Activated naive CD8-positive, alpha-beta T cell treated with anti-CD3 and anti-CD28 coated beads for 36 hours (primary cell): ENCODE data around the gene AAK1. TPM values are rescaled to one million over a fixed set of nuclear protein-coding genes. Genes with fewer than 3 reads are reported as not detected.
A peak's percentile ranks its signal among the peaks of the same experiment; 100 is the strongest.
"Not testable (repeated sequence)": the region's sequence is repeated elsewhere in the genome, so short reads cannot be mapped to it uniquely, and the experiment has no call there.

Experiments
- DNase-seq: peaks from one replicate; pipeline ENCODE4 v3.0.0; 2021
- H3K27ac Mint-ChIP-seq: one replicate; pipeline ENCODE4 v1.8.0; 2022; ENCODE audit warnings: mild to moderate bottlenecking, moderate library complexity, mixed read lengths
- H3K27me3 Mint-ChIP-seq: one replicate; pipeline ENCODE4 v1.8.0; 2022; ENCODE audit warnings: mild to moderate bottlenecking, mixed read lengths
- H3K36me3 Mint-ChIP-seq: one replicate; pipeline ENCODE4 v1.8.0; 2021; ENCODE audit warnings: mild to moderate bottlenecking, mixed read lengths
- H3K4me1 Mint-ChIP-seq: one replicate; pipeline ENCODE4 v1.8.0; 2021; ENCODE audit warnings: mixed read lengths
- H3K4me3 Mint-ChIP-seq: one replicate; pipeline ENCODE4 v1.8.0; 2022; ENCODE audit warnings: mild to moderate bottlenecking, moderate library complexity, mixed read lengths
- H3K9me3 Mint-ChIP-seq: one replicate; pipeline ENCODE4 v1.8.0; 2022; ENCODE audit warnings: mixed read lengths
- total RNA-seq, 2 experiments: library from RNA; stranded (reverse); gene quantifications; one replicate each; pipeline ENCODE4 v1.2.3, GENCODE V29; 2021

AAK1 gene
- total RNA-seq, 2 experiments from 2014 or later, result 78.3 to 85.4 TPM

GRCh38 chr2:69456950-69457445 is 186.5 kb downstream of the AAK1 start:
- H3K4me3 Mint-ChIP-seq, result no peak overlapping the region
- H3K27ac Mint-ChIP-seq, result no peak overlapping the region

GRCh38 chr2:69456154-69456553 is 187.4 kb downstream of the AAK1 start:
- no peaks in the 10 kb centered on the region for H3K9me3 Mint-ChIP-seq
- no peak overlapping the region for H3K4me3 Mint-ChIP-seq
- DNase-seq, result no peak
- peaks cover 35% of the 10 kb centered on the region for H3K4me1 Mint-ChIP-seq
- peaks cover 7% of the 10 kb centered on the region for H3K36me3 Mint-ChIP-seq
- H3K27ac Mint-ChIP-seq, result no peak overlapping the region
- no peaks in the 10 kb centered on the region for H3K27me3 Mint-ChIP-seq

More at GRCh38 chr2:69456950-69457445, 186.5 kb downstream of the AAK1 start:
- no peak for DNase-seq
- Mint-ChIP-seq H3K27me3 (no peaks in the 10 kb centered on the region), H3K9me3 (no peaks in the 10 kb centered on the region), H3K36me3 (peaks cover 13% of the 10 kb centered on the region), H3K4me1 (peaks cover 35% of the 10 kb centered on the region)

GRCh38 chr2:69454976-69455375 is 188.6 kb downstream of the AAK1 start:
- Mint-ChIP-seq H3K27me3 (no peaks in the 10 kb centered on the region), H3K4me1 (peaks cover 32% of the 10 kb centered on the region), H3K36me3 (peaks cover 6% of the 10 kb centered on the region), H3K27ac (no peak overlapping the region), H3K9me3 (no peaks in the 10 kb centered on the region), H3K4me3 (no peak overlapping the region)
- no peak for DNase-seq

DNA sequence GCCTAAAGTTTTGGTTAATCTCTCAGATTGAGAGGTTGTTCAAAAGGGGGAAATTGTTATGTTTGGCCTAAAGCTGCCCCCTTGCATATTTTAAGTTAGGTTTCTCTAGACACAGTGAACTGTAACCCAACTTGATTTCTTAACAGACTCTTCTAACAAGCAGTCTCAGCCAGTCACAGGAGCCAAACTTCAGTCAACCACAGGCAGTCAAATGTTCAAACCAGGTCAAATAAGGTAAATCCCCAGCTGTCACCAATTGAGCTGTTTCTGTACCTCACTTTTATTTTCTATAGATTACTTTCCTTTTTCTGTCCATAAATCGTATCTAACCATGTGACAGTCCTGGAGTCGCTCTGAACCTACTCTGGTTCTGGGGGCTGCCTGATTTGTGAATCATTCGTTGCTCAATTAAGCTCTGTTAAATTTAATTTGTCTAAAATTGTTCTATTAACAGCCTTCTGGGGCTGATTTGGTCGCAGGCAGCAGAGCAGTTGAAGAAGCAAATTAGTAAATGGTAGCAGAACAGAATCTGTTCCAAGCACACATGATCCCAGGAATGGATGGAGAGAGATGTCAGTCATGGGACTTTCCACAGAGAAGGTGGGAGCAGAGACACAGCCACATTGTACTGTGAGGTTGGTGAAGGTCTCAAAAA is 189.9 kb downstream of the AAK1 start:
- Mint-ChIP-seq H3K9me3 (no peaks in the 10 kb centered on the region), H3K36me3 (no peaks in the 10 kb centered on the region), H3K27ac (peak overlapping the region; percentile 64), H3K4me1 (peaks cover 31% of the 10 kb centered on the region), H3K4me3 (peak overlapping the region; percentile 0), H3K27me3 (no peaks in the 10 kb centered on the region)
- peak; percentile 29 for DNase-seq

- Mint-ChIP-seq H3K36me3 (no peaks in the 10 kb centered on the region), H3K4me3 (no peak overlapping the region), H3K27ac (peak overlapping the region; percentile 49), H3K27me3 (no peaks in the 10 kb centered on the region), H3K4me1 (peaks cover 30% of the 10 kb centered on the region), H3K9me3 (no peaks in the 10 kb centered on the region)
- DNase-seq, result no peak
These were observed 190.9 kb downstream of the AAK1 start for GRCh38 chr2:69452687-69453086.

DNA sequence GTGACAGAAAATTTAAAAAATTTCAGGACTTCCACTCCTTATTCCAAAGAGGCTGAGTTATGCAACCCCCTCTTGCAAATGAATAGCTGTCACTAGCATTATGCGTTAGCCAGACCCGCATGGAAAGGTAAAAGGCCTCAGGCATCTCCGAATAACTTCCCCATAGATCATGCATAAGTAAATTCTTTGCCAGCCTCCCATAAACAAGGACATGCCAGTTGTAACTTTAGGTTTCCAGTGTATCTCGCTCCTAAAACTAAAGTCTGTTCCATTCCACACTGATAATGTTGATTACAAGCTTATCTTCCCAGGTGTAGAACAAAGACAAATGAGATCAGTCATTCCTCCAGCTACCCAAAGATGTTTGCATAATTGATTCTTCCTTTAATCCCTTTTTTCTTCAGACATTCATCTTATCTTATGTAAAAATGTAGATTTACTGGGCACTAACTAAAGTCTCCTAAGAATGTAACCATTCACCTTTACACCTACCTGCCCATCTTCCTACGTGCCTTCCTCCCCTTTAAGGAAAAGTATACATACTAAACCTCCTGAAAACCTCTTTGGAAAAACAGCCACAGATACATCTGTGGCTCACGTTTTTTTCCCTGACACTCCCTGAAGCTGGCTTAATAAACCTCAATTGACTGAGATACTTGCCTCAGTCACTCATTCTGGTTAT is 192.7 kb downstream of the AAK1 start:
- Mint-ChIP-seq H3K4me3 (no peak overlapping the region), H3K27me3 (no peaks in the 10 kb centered on the region), H3K36me3 (no peaks in the 10 kb centered on the region), H3K9me3 (no peaks in the 10 kb centered on the region), H3K27ac (no peak overlapping the region), H3K4me1 (peaks cover 27% of the 10 kb centered on the region)
- no peak for DNase-seq

DNA sequence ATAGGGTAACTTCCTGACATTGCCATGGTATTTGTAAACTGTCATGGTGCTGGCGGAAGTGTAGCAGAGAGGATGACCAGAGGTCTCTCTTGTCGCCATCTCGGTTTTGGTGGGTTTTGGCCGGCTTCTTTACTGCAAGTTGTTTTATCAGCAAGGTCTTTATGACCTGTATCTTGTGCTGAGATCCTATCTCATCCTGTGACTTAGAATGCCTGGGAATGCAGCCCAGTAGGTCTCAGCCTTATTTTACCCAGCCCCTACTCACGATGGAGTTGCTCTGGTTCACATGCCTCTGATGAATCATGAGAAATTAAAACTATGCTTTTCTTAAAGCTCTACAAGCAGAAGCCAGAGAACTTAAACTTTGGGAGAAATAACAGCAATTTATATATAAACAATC is 193.6 kb downstream of the AAK1 start:
- Mint-ChIP-seq H3K4me3 (no peak overlapping the region), H3K27ac (no peak overlapping the region), H3K4me1 (peaks cover 21% of the 10 kb centered on the region), H3K9me3 (no peaks in the 10 kb centered on the region), H3K36me3 (no peaks in the 10 kb centered on the region), H3K27me3 (no peaks in the 10 kb centered on the region)
- no peak for DNase-seq

DNA sequence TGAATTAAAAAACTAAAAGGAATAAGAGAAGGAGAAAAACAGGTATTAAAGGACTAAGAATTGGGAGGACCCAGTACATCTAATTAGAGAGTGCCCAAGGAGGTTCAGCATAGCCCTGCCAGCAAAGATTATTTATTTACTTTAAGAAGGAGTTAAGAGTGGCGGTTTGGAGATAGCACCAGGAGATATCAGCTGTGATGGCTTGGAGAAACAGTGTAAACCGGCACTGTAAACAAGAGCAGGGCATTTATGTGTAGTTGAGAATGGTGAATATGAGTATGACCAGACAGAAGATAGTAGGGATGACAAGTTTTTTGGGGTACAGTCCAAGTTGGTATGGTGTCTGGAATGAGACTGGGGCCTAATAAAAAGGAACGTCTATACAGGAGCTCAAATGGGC is 199.9 kb downstream of the AAK1 start:
- not testable (repeated sequence) for H3K27me3 Mint-ChIP-seq, DNase-seq, H3K36me3 Mint-ChIP-seq, H3K4me3 Mint-ChIP-seq, H3K9me3 Mint-ChIP-seq, H3K27ac Mint-ChIP-seq, H3K4me1 Mint-ChIP-seq

GRCh38 chr2:69439499-69439898 is 204.0 kb downstream of the AAK1 start:
- H3K36me3 Mint-ChIP-seq, result peaks cover 13% of the 10 kb centered on the region
- not testable (repeated sequence) for H3K27ac Mint-ChIP-seq, H3K27me3 Mint-ChIP-seq, H3K4me3 Mint-ChIP-seq, H3K9me3 Mint-ChIP-seq, DNase-seq
- H3K4me1 Mint-ChIP-seq, result peaks cover 24% of the 10 kb centered on the region

- Mint-ChIP-seq H3K27ac (peak overlapping the region; percentile 93), H3K4me1 (peaks cover 27% of the 10 kb centered on the region), H3K4me3 (no peak overlapping the region), H3K36me3 (peaks cover 17% of the 10 kb centered on the region), H3K9me3 (peaks cover 8% of the 10 kb centered on the region), H3K27me3 (no peaks in the 10 kb centered on the region)
- no peak for DNase-seq
These were observed 205.0 kb downstream of the AAK1 start for GRCh38 chr2:69438580-69438979.

GRCh38 chr2:69437751-69438154 is 205.8 kb downstream of the AAK1 start:
- peaks cover 17% of the 10 kb centered on the region for H3K36me3 Mint-ChIP-seq
- peak overlapping the region; percentile 93 for H3K27ac Mint-ChIP-seq
- DNase-seq, result no peak
- peak overlapping the region; percentile 94 for H3K4me3 Mint-ChIP-seq
- no peaks in the 10 kb centered on the region for H3K27me3 Mint-ChIP-seq
- H3K9me3 Mint-ChIP-seq, result peaks cover 8% of the 10 kb centered on the region
- peaks cover 27% of the 10 kb centered on the region for H3K4me1 Mint-ChIP-seq

GRCh38 chr2:69436938-69437750 is 206.4 kb downstream of the AAK1 start, which contains the start of gene NFU1:
NFU1 (minus strand) TSS chr2:69437435; CDS start chr2:69437422, 13 bp downstream.
- peaks cover 8% of the 10 kb centered on the region for H3K9me3 Mint-ChIP-seq
- DNase-seq, result peak; percentile 96
- H3K27me3 Mint-ChIP-seq, result no peaks in the 10 kb centered on the region
- H3K4me3 Mint-ChIP-seq, result peak within 1 kb of the TSS; percentile 94
- peaks cover 27% of the 10 kb centered on the region for H3K4me1 Mint-ChIP-seq
- peaks cover 17% of the 10 kb centered on the region for H3K36me3 Mint-ChIP-seq
- H3K27ac Mint-ChIP-seq, result peak within 1 kb of the TSS; percentile 93

DNA sequence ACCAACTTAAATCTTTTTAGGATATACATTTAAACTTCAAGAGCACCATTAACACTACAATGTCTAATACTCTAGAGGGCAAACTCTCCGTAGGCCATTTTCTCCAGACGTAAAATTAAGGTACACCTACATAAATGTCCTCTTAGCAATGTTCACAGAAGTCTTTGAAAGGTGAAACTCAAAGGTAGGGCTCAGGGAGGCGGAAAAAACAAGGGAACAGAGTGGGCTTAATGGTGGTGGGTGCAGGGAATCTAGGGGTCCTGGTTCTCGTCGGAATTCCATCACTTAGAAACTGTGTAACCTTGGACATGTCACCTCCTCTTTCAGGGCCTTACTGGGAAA is 207.0 kb downstream of the AAK1 start:
- peaks cover 19% of the 10 kb centered on the region for H3K36me3 Mint-ChIP-seq
- peaks cover 8% of the 10 kb centered on the region for H3K9me3 Mint-ChIP-seq
- H3K4me1 Mint-ChIP-seq, result peaks cover 30% of the 10 kb centered on the region
- peak overlapping the region; percentile 93 for H3K27ac Mint-ChIP-seq
- no peaks in the 10 kb centered on the region for H3K27me3 Mint-ChIP-seq
- DNase-seq, result no peak
- peak overlapping the region; percentile 94 for H3K4me3 Mint-ChIP-seq

DNA sequence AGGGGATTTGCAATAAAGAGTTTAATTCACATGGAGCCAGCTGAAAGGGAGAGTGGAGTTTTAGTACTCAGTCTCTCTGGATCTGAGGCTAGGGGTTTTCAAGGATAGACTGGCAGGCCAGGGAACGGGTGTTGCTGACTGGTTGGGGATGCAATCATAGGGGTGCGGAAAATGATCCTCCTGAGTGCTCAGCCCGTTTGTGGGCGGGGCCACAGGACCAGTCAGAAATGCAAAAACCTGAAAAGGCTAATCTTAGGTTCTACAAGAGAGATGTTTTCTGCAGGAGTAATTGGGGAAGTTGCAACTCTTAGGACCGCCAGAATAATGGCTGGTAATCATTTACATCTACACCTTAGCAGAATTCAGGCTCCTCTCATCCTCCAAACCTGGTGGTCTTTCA is 208.8 kb downstream of the AAK1 start:
- Mint-ChIP-seq H3K36me3 (peaks cover 17% of the 10 kb centered on the region), H3K27me3 (no peaks in the 10 kb centered on the region), H3K4me3 (no peak overlapping the region), H3K9me3 (peaks cover 8% of the 10 kb centered on the region), H3K27ac (no peak overlapping the region), H3K4me1 (peaks cover 30% of the 10 kb centered on the region)
- DNase-seq, result no peak

GRCh38 chr2:69429491-69430183 is 213.9 kb downstream of the AAK1 start:
- Mint-ChIP-seq H3K4me3 (no peak overlapping the region), H3K4me1 (peaks cover 8% of the 10 kb centered on the region), H3K27ac (no peak overlapping the region), H3K9me3 (no peaks in the 10 kb centered on the region), H3K36me3 (peaks cover 13% of the 10 kb centered on the region), H3K27me3 (no peaks in the 10 kb centered on the region)
- DNase-seq, result no peak
